Measurements from ENCODE around the gene CMTM6. TPM values are rescaled to one million over a fixed set of nuclear protein-coding genes. Genes with fewer than 3 reads are reported as not detected.

Gene CMTM6
- total and polyA plus RNA-seq, 2 of the 8 experiments (the other 6 are each of a cell fraction or from before 2014, with no cell fraction given) = 24.0 to 51.5 TPM

- TF ChIP-seq CTCF (IDR thresholded peaks at IDR 0.05; ENCODE audit: control extremely low read depth in 1 of 3, insufficient read depth in 1 of 3, low read depth in 1 of 3, low read length in 3 of 3) = no peak
- no peak for TF ChIP-seq USF2 (IDR thresholded peaks at IDR 0.05; ENCODE audit: low read length)
- no peak for TF ChIP-seq HDAC6 (IDR thresholded peaks at IDR 0.05; ENCODE audit: low read depth, low read length)
- TF ChIP-seq SRF (IDR thresholded peaks at IDR 0.05; ENCODE audit: low read depth, low read length) = no peak
- TF ChIP-seq MAFK (IDR thresholded peaks at IDR 0.05; ENCODE audit: low read depth, low read length) = no peak
- no peak for TF ChIP-seq HDAC2 (IDR thresholded peaks at IDR 0.05; ENCODE audit: borderline replicate concordance in 1 of 2, low read depth in 2 of 2, low read length in 2 of 2)
- no peak for TF ChIP-seq EP300 (IDR thresholded peaks at IDR 0.05; ENCODE audit: borderline replicate concordance in 1 of 2, low read depth in 2 of 2, low read length in 2 of 2)
- no peak for TF ChIP-seq FOSL1 (IDR thresholded peaks at IDR 0.05; ENCODE audit: insufficient read depth, low read depth, low read length)
These were observed 66.5 kb downstream of the CMTM6 start (continued) for GRCh38 chr3:32435911-32436815.

All from H1 (cell line).